Heart left ventricle (tissue), 16 donors: ENCODE measurements around the gene VAMP5. TPM values are rescaled to one million over a fixed set of nuclear protein-coding genes. Genes with fewer than 3 reads are reported as not detected.

Experiments used
- ATAC-seq, 4 donors: fragments of 200-7000 bp; cut with Tn5 transposase; one replicate each; pipeline ENCODE4 v1.9.1; 2020 to 2022; ENCODE audit warnings: moderate library complexity in 4 of 4, mild to moderate bottlenecking in 3 of 4, moderate number of reproducible peaks in 1 of 4
- DNase-seq, 5 donors: peaks; one replicate each; pipeline ENCODE4 v3.0.0-alpha.2; 2020
- H3K27ac ChIP-seq, 12 donors: fragments of 200-600 bp; sonication (generic) in 4 of 12; one replicate each; pipeline versions ENCODE4 v1.5.0 to v1.8.0; 2016 to 2022; ENCODE audit warnings: mild to moderate bottlenecking in 2 of 12
- H3K27me3 ChIP-seq, 9 donors: fragments of 200-600 bp; sonication (generic) in 2 of 9; one replicate each; pipeline versions ENCODE4 v1.5.1 to v1.8.0; 2016 to 2022; ENCODE audit warnings: mild to moderate bottlenecking in 3 of 9
- H3K36me3 ChIP-seq, 9 donors: fragments of 200-600 bp; sonication (generic) in 2 of 9; one replicate each; pipeline versions ENCODE4 v1.5.0 to v1.8.0; 2018 to 2022; ENCODE audit warnings: mild to moderate bottlenecking in 2 of 9
- H3K4me1 ChIP-seq, 12 donors: fragments of 200-600 bp; sonication (generic) in 4 of 12; one replicate each; pipeline versions ENCODE4 v1.5.0 to v1.8.0; 2016 to 2022; ENCODE audit warnings: mild to moderate bottlenecking in 3 of 12
- H3K4me3 ChIP-seq, 12 donors: fragments of 200-600 bp; sonication (generic) in 4 of 12; one replicate each; pipeline versions ENCODE4 v1.5.0 to v1.8.0; 2017 to 2022; ENCODE audit warnings: mild to moderate bottlenecking in 9 of 12, moderate library complexity in 4 of 12
- H3K9me3 ChIP-seq, 12 donors: fragments of 200-600 bp; sonication (generic) in 4 of 12; one replicate each; pipeline versions ENCODE4 v1.5.0 to v1.8.0; 2016 to 2022; ENCODE audit warnings: mild to moderate bottlenecking in 1 of 12
- POLR2A ChIP-seq, 2 donors: fragments of 450-650 bp; IDR thresholded peaks; one replicate each; pipeline ENCODE4 v1.6.1; 2017; ENCODE audit warnings: antibody characterized with exemption in 2 of 2, mild to moderate bottlenecking in 2 of 2, moderate library complexity in 2 of 2
- WGBS, 4 donors: extraction: QIAGEN DNeasy Blood & Tissue Kit in 2 of 4; methylation state at CpG; one replicate each; pipeline versions ENCODE4 v1.1.5 to v1.1.7; 2013 to 2018; 5-methylcytosine and 5-hydroxymethylcytosine counted together
- intact Hi-C, 10 donors: fragments of 100-400 bp; cut with DNase I; formaldehyde crosslinking; loops; one replicate each; pipeline versions ENCODE4 v1.11.1 to v1.14.2; 2022
- polyA plus RNA-seq, 2 donors: library from polyadenylated mRNA; stranded (reverse); fragments of 200-250 nt; gene quantifications; one replicate each; pipeline ENCODE4 v1.2.3, GENCODE V29; 2013
- total RNA-seq, 9 donors: library from RNA; depleted of rRNA in 2 of 9; stranded (reverse); fragments of >200 nt in 2 of 9; fragmentation: NEBNext Ultra II Directional in 3 of 9; extraction: Animal tissue kit (Norgen Biotek cat#: 25700) in 3 of 9; gene quantifications; one replicate each; pipeline versions ENCODE4 v1.1.0 to v1.2.4, GENCODE V29; 2016 to 2023
- TF ChIP-seq, protein P1 (sequence below), 12 donors: fragments of 200-600 bp; sonication (generic) in 4 of 12; IDR thresholded peaks; one replicate each; pipeline versions ENCODE4 v1.5.0 to v1.8.0; 2018 to 2022; ENCODE audit warnings: antibody characterized with exemption in 12 of 12, mild to moderate bottlenecking in 5 of 12
- donor health status: ischemic (EF 13 %, LVEDD 7.1; RV severe dilation, severe dysfunction).
- donor health status: healthy with polysubstance abuse.
- donor health status: DM: no; HTN: yes; CAD: no.
- donor health status: DM: no; HTN: no; CAD: no.
- donor health status: ischemic (EF 25% LVEDD 6.9; RV normal size, moderate dysfunction).
- donor health status: ischemic (EF 25% LVEDD 5.7; RV mildly dilated, moderate dysfunction).
- donor health status: healthy.
- donor health status: DM: yes; HTN: yes; CAD: no.
- donor health status: ischemic (EF 35%, LVEDD 5.7; RV mildly dilated, moderate dysfunction).
- donor health status: nonischemic (EF 11% LVEDD 7.7; RV severe dilation, severe dysfunction).
- donor health status: DM: yes; HTN: yes; CAD: no.
- donor health status: PGD.
- donor health status: ischemic (EF 29% LVEDD 5.4; RV normal size, mild dysfunction).
- donor health status: nonischemic (EF 23%, LVEDD 6.1; RV moderate dilation, normal function).

Gene VAMP5
- total and polyA plus RNA-seq, 11 donors, result 21.0 to 186 (median 45.2) TPM

GRCh38 chr2:85596486-85597143, 12.4 kb downstream of the VAMP5 start:
- no peak for DNase-seq
- Histone ChIP-seq H3K27ac (peak overlapping the region in 6 of 12 donors; percentile 87 to 96 (median 92)), H3K4me1 (peaks cover 0 to 55% (median 34%) of the 10 kb centered on the region in 12 donors), H3K36me3 (peaks cover 0 to 53% (median 33%) of the 10 kb centered on the region in 9 donors), H3K27me3 (no peaks in the 10 kb centered on the region), H3K9me3 (no peaks in the 10 kb centered on the region), H3K4me3 (peak overlapping the region; percentile 50 to 91 (median 80))
- no peak for TF ChIP-seq POLR2A (IDR thresholded peaks at IDR 0.05)
- TF ChIP-seq, protein P1, sequence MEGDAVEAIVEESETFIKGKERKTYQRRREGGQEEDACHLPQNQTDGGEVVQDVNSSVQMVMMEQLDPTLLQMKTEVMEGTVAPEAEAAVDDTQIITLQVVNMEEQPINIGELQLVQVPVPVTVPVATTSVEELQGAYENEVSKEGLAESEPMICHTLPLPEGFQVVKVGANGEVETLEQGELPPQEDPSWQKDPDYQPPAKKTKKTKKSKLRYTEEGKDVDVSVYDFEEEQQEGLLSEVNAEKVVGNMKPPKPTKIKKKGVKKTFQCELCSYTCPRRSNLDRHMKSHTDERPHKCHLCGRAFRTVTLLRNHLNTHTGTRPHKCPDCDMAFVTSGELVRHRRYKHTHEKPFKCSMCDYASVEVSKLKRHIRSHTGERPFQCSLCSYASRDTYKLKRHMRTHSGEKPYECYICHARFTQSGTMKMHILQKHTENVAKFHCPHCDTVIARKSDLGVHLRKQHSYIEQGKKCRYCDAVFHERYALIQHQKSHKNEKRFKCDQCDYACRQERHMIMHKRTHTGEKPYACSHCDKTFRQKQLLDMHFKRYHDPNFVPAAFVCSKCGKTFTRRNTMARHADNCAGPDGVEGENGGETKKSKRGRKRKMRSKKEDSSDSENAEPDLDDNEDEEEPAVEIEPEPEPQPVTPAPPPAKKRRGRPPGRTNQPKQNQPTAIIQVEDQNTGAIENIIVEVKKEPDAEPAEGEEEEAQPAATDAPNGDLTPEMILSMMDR (IDR thresholded peaks at IDR 0.05), result no peak
- 32 to 53% (median 49%) methylated on average over 3 of the region's 3 CpGs for WGBS, 4 donors
- intact Hi-C loops, result no loop called here
- ATAC-seq, result no peak

DNA sequence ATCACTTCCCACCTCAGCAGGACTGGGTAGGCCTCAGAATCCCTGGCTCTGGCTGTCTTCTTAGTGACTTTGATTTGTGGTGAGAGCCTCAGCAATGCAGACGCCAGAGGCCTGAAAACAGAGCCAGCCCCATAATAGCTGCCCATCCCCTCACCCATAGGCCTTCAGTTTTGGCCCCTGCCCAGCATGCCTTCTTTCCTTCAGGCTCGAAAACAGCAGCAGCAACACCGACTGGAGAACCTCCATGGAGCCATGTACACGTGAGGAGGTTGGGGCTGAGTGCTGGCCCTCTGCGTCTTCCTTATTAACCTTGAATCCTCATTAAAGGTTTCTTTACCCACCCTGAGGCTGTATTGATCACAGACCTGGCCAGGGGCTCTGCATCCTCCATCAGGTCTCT, 13.0 kb downstream of the VAMP5 start:
- Histone ChIP-seq H3K27ac (no peak overlapping the region), H3K27me3 (no peaks in the 10 kb centered on the region), H3K9me3 (no peaks in the 10 kb centered on the region), H3K36me3 (peaks cover 0 to 53% (median 33%) of the 10 kb centered on the region in 9 donors), H3K4me3 (no peak overlapping the region), H3K4me1 (peaks cover 0 to 51% (median 31%) of the 10 kb centered on the region in 12 donors)
- DNase-seq (no peak), ATAC-seq (no peak)
- TF ChIP-seq, protein P1 (IDR thresholded peaks at IDR 0.05), result no peak
- TF ChIP-seq POLR2A (IDR thresholded peaks at IDR 0.05), result no peak
- intact Hi-C loops, result no loop called here
- WGBS, 4 donors, result 68 to 77% (median 71%) methylated on average over 5 of the region's 5 CpGs

GRCh38 chr2:85598594-85599340, 14.5 kb downstream of the VAMP5 start:
- TF ChIP-seq, protein P1 (IDR thresholded peaks at IDR 0.05), result no peak
- TF ChIP-seq POLR2A (IDR thresholded peaks at IDR 0.05), result no peak
- peaks cover 0 to 52% (median 37%) of the 10 kb centered on the region in 12 donors for H3K4me1 ChIP-seq
- ATAC-seq, result no peak
- H3K4me3 ChIP-seq, result no peak overlapping the region
- 69 to 82% (median 75%) methylated on average over 14 of the region's 14 CpGs for WGBS, 4 donors
- DNase-seq, result no peak
- H3K27ac ChIP-seq, result no peak overlapping the region
- intact Hi-C loops, result no loop called here
- H3K36me3 ChIP-seq, result peaks cover 0 to 43% (median 33%) of the 10 kb centered on the region in 9 donors
- H3K9me3 ChIP-seq, result no peaks in the 10 kb centered on the region
- no peaks in the 10 kb centered on the region for H3K27me3 ChIP-seq
